ENCODE measurements around the gene MARCHF10. TPM values are rescaled to one million over a fixed set of nuclear protein-coding genes. Genes with fewer than 3 reads are reported as not detected.

MARCHF10 gene
- total RNA-seq, 4 donors from 2014 or later, result not detected

DNA sequence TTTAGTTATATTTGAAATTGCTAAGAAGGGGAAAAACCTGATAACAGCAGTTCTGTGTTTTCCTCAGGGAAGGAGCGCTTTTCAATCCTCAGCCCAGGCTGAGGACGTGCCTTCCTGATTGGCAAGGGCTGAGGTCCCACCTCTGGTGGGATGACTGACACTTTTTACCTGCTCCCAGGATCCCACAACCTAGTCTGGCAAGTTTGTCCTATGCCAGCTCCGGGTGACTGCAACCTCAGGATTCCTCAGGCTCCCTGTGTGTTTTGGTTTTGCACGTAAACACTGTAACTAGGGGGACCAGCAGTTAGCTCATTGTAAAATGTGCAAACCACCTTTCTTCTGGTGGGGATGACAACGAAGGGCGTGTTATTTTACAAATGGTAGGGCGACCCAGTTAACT is 7.5 kb downstream of the MARCHF10 start:
- TF ChIP-seq, protein P1, sequence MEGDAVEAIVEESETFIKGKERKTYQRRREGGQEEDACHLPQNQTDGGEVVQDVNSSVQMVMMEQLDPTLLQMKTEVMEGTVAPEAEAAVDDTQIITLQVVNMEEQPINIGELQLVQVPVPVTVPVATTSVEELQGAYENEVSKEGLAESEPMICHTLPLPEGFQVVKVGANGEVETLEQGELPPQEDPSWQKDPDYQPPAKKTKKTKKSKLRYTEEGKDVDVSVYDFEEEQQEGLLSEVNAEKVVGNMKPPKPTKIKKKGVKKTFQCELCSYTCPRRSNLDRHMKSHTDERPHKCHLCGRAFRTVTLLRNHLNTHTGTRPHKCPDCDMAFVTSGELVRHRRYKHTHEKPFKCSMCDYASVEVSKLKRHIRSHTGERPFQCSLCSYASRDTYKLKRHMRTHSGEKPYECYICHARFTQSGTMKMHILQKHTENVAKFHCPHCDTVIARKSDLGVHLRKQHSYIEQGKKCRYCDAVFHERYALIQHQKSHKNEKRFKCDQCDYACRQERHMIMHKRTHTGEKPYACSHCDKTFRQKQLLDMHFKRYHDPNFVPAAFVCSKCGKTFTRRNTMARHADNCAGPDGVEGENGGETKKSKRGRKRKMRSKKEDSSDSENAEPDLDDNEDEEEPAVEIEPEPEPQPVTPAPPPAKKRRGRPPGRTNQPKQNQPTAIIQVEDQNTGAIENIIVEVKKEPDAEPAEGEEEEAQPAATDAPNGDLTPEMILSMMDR (IDR thresholded peaks at IDR 0.05; ENCODE audit: low read depth), result no peak

DNA sequence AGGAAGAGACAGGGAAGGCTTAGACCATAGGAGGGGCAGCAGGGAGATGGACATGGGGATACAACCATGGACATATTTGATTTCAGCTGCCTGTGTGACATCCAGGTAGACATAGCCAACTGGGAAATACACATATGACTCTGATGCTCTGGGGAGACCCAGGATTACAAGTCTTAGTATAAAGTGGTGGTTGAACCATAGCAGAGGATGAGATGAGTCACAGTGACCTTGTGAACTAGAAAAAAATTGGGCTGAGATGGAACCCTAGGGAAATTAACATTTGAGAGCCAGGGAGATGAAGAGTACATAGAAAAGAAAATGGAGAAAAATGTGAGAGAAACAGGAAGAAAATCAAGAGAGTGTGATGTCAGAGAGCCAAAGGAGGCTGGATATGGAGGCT is 10.2 kb downstream of the MARCHF10 start:
- TF ChIP-seq, protein P1 (IDR thresholded peaks at IDR 0.05; ENCODE audit: low read depth), result no peak

DNA sequence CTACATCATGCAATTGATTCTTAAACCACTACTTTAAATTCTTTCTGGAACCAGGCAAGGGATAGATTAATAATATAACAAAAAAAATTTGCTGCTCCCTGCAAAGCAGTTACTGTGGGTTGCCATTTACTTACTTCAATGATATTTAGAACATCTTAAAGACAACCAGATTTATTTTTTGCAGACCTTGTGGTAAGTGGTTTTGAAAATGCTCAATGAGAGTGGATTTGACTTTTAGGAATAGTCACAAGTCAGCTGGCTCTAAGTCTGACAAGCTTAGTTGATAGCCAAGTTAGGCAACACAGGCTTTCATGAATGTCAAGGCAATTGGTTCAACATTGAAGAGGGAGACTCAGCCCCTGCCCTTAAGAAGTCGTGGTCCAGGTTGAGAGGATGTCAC is 11.8 kb downstream of the MARCHF10 start:
- TF ChIP-seq, protein P1 (IDR thresholded peaks at IDR 0.05; ENCODE audit: low read depth), result no peak

DNA sequence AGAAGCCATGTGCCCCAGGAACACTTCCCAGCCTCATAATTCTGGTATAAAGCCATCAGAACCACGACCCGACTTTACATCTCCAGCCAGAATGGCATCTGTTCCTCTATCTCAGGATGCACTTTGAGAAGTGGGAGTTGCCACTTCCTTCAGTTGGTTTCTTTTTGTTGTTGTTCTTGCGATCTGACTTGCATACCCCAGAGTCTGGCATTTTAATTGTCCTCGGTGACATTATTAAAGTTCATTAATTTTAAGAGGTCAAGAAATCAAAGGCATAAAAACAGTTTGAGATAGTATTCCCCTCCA is 13.5 kb downstream of the MARCHF10 start:
- TF ChIP-seq, protein P1 (IDR thresholded peaks at IDR 0.05; ENCODE audit: low read depth), result no peak

DNA sequence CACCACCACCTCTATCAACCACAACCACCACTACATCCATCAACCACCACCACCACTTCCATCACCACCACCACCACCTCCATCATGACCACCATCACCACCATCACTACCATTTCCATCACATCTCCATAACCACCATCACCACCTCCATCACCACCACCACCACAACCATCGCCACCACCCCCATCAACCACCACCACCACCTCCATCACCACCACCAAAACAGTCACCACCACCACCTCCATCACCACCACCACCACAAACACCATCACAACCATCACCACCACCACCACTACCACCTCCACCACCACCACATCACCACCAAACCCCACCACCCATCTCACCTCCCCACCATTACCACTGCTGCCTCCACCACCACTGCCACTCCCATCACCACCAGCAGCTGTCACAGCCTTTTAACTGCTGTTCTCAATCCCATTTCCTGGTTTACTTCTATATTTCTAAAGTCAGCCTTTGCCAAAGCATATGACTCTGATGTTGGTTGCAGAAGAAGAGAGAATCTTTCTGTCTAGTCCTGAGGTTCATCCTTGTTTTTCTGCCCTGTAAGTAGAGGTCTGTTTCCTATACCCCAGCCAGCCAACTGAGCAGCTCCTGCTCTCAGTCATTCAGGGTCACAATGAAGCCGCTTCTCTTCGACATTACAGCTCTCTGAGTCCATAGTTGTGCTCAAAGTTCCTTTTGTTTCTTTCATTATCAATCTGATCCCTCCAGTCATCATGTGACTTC is 14.0 kb downstream of the MARCHF10 start:
- TF ChIP-seq, protein P1 (IDR thresholded peaks at IDR 0.05; ENCODE audit: low read depth), result no peak

DNA sequence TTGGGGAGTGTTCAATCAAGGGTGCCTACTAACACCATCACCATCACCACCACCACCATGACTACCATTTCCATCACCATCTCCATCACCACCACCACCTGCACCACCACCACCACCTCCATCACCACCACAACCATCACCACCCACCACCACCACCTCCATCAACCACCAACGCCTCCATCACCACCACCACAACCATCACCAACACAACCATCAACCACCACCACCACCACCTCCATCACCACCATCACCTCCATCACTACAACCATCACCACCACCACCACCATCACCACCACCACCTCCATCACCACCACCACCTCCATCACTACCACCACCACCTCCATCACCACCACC is 15.7 kb downstream of the MARCHF10 start:
- TF ChIP-seq, protein P1 (IDR thresholded peaks at IDR 0.05; ENCODE audit: low read depth), result no peak

DNA sequence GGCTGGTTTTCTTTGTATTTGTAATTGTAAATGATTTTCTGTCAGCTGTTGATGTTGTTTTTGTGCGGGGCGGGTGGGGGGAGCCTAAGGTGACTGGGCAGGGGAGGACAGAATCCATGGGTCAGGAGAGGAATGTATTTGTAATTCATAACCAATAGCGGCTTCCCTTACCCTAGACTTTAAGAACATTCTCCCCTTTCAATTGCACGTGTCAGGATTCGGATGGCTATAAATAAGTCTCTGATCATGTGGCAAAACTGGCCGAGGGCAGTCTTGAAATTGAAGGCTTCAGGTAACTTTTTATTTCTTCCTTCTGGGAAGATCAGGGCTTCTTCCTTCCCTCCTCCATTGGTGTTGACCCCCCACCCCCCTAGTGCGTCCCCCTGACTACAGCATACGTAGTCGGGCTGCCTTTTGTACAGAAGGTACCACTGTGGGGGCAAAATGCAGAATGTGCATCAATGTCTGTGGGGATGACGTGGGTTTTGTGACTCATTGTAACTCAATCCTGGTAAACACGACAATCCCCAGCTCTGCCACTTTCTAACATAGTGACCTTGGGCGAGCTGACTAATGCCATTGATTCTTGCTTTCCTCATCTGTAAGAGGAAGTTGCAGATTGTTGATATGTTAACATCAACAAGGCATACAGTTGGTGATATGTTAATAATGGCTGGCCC is 16.2 kb downstream of the MARCHF10 start:
- TF ChIP-seq, protein P1 (IDR thresholded peaks at IDR 0.05; ENCODE audit: low read depth), result no peak
